NCI-H446 treated with DMSO at 0.1 percent for 48 hours (cell line): ENCODE measurements around the gene ITPK1.
A peak's percentile ranks its signal among the peaks of the same experiment; 100 is the strongest.

Experiments used
- DNase-seq: peaks from one replicate; lab custom pipeline; 2025; lab: John Stamatoyannopoulos, UW

Gene ITPK1

DNA sequence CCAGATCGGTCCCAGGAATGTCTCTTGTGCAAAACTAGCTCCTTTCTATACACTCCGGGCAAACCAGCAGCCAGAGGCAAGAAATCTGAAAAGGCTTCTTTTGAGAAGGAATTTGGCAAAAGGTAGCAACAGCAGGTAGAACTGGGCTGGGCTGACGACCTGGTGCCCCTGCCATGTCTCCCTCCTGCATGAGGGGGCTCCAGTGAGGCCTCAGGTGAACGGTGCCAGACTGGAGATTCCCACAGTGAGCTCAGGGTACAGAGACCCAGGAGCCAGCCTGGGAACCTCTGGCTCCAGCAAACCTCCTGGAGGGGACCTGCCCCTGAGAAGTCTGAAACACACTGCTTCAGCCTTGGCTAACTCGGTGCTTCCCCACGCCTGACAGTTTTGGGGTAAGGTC is 10.8 kb downstream of the ITPK1 start:
- DNase-seq = no peak

DNA sequence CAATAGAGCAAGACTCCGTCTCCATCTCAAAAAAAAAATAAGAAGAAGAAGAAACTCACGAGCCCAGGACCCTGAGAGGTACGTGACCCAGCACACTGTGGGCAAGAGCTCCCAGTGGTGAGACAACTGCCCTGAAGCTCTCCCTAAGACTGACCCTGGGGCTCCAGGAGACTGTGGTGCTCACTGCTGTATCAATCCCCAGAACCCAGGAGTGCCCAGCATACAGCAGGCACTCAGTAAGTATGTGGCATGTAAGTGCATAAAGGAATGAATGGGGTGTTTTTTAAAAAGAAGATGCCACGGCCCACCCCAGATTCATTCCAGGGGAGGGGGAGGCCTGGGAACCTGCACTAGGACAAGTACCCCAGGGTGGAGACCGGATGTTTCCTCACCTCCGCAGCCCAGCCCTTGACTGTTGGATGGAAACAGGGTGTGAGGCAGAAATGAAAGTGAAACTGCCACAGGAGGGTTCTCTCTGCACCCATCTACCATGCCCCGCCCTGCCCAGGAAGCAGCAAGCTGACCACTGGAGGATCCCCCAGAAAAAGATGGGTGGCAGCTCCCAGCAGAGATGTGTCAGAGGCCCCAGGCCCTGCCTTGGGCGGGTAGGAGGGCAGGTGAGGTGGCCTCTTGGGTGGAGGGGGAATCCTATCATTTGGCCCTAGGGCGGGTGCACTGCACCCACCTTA is 12.2 kb downstream of the ITPK1 start:
- no peak for DNase-seq

DNA sequence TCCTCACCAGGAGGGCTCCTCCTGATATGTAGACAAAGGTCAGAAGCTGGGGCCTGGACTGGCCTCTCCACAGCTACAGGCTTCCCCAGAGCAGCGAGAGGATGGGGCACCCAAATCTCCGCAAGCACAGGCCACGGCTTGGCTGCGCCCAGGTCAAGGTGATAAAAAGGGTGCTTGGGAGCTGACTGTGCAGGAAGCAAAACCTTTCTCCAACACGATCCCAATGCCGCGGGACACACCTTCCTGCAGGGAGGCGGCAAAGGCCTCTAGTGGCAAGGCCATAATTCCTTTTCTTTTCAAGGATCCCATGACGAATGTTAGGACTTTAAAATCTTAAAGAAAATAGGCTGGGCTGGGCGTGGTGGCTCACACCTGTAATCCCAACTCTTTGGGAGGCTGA is 13.6 kb downstream of the ITPK1 start:
- DNase-seq = no peak

DNA sequence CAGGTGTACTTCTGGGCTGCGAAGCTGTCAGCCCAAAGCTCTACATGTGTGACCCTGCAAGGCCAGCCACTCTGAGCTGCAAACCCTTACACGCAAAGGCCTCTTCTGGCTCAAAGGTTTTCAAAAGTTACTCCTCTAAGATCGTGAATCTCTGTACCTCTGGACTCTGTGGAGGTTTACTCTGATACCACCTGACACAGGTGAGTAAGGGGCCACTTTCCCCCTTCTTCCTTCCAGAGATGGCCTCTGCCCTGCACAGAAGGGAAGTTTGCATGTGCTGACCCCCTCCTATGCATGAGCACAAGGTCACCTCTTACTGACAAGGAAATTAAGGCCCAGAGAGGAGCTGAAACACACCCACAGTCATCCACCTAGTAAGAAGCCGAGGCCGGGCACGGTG is 14.5 kb downstream of the ITPK1 start:
- no peak for DNase-seq

DNA sequence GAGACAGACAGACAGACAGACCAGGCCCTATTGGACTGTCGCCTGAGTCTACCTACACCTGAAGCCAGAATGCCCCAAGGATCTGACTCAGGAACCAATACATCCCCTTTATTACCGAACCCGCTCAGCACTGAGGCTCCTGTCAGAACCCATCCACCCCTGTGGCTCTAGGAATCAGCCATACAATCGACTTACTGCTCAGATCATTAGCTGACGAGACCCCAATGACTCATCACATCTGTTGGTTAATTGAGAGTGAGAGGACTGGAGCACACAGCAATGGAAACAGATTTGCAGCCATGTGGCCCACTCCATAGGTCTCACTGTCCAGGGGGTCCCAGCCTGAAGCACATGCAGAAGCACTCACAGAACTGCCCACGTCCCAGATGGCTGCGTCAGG is 15.2 kb downstream of the ITPK1 start:
- DNase-seq = peak; percentile 60

DNA sequence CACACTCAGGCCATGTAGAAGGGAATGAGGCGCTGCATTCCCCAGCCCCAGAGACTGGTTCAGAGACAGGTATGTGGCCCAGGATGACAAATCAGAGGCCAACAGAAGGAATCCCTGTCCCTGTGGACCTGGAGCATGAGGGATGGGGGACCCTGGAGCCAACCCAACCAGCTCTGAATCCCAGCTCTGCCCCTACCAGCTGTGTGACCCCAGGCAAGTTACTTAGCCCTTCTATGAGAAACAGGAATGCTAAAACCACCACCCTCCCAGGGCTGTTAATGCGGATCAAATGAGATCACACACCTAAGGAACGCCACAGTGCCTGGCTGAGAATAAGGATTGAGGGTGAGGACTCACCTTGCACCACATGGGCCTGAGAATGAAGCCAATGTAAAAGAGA is 15.6 kb downstream of the ITPK1 start:
- no peak for DNase-seq

DNA sequence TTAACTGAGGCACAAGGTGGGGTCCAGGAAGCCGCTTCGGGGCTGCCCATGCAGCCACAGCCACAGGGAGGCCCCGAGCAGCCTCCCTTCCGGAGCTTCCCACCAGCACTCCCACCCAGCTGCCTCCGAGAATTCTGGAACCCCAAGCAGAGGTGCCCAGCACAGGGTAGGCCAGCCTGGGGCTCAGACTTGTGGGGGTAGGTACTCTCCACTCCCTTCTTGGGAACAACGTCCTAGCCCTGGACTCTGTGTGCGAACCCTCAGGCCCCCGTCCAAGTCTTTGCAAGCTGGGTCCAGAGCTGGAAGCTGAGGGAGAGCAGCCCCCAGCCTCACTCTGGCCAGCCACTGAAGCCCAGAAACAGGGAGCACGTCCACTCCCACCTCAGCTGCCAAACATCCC is 16.1 kb downstream of the ITPK1 start:
- no peak for DNase-seq

DNA sequence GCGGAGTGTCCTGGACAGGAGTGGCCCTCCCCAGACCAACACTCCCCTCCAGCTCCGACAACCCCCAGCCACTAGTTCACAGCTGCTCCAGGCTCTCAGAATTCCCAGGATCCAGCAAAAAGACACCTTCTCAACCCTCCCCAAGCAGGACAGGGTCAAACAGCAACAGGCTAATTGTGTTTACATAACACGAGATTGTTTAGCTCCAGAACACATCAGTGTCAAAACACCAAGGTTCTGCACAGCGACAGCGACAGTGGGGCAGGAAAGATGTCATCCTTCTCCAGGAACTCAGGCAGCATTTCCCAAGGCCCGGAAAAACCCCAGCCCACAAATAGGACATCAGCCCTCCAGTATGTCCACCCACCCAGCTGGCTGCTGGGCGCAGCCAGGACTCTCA is 16.5 kb downstream of the ITPK1 start:
- no peak for DNase-seq

DNA sequence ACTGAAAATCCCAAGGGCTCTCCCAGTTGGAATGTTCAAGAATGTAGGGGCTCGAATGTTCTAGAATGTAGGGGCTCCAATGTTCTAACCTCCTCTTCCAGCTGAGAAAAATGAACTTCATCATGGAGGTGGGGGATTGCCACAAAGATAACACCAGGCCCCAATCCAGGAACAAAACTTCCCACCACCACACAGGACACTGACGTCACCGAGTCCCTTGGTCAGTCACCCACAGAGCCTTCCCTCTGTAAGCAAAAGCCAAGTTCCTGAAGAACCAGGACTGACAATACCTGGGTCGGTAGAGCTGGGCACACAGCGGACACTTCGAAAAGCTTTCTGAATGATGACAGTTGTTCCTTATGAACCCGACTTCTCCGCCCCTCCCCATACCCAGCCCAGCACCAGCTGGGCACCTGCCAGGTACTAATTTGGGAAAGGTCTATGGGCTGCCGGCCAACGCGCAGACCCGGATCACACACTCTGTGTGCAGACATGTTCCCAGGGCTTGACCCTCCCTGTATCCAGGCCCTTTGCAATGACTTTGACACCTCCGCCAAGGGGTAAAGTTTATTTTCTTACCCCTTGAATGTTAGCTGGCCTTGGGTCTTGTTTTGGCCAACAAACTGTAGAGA is 18.9 kb downstream of the ITPK1 start:
- no peak for DNase-seq

DNA sequence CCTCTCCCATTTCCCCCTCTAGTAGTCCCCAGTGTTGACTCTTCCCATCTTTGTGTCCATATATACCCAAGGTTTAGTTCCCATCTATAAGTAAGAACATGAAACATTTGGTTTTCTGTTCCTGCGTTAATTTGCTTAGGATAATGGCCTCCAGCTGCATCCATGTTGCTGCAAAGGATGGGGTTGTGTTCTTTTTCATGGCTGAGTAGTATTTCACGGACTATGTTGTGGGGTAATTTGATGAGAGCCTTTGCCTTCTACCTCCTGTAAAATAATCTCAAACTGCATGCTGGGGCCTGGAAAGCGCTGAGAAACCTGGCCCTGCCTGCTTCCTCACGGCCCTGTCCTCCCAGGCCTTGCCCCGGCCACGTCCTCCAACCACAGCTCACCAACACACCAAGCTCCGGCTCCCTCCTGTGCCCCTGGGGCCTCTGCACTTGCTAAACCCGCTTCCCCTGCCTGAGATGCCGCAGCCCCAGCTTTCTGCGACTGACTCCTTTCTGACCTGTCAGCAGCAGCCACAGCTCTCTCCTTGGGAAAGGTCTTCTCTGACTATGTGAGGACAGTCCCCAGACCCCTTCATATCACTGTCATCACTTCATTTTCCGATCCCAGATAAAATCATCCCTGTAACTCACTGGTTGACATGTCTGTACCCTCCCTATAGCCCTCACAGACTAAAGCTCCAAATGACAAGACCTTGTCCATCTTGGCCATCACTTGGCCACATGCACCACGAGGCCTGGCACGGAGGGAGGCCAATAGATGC is 19.8 kb downstream of the ITPK1 start:
- no peak for DNase-seq

DNA sequence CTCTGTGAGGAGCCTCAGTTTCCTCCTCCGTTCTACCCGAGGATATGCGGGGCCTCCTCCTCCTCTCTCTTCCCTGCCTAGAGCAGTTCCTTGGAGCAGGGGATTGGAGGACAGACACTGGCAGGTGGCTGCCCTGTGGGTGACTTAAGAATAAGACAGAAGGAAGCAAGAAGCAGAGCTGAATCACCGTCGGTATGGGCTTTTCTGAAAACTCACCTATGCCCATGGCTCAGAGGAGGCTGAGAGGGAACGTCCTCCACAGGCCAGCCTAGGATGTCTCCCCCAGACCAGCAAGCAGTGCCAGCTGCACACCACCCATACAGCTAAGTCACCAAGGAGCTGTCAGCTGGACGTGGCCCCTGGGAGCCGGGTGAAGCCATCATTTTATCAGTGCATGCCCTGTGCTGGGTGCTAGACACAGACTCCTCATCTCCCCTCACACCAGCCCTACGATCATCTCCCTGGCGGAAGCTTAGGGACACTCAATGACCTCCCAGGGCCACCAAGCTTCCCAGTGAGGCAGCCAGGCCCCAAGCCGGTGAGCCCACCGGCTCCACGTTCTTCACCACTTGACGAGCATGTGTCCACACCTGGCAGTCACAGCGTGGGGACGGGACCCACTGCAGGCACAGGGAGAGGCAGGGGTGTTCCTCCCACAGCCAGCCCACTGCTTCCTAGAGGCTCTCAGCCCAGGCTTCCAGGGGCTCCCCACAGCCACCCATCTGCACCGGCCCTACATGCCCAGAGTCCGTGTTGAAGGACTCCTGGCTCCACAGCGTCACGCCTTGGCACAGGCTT is 21.4 kb downstream of the ITPK1 start:
- no peak for DNase-seq

DNA sequence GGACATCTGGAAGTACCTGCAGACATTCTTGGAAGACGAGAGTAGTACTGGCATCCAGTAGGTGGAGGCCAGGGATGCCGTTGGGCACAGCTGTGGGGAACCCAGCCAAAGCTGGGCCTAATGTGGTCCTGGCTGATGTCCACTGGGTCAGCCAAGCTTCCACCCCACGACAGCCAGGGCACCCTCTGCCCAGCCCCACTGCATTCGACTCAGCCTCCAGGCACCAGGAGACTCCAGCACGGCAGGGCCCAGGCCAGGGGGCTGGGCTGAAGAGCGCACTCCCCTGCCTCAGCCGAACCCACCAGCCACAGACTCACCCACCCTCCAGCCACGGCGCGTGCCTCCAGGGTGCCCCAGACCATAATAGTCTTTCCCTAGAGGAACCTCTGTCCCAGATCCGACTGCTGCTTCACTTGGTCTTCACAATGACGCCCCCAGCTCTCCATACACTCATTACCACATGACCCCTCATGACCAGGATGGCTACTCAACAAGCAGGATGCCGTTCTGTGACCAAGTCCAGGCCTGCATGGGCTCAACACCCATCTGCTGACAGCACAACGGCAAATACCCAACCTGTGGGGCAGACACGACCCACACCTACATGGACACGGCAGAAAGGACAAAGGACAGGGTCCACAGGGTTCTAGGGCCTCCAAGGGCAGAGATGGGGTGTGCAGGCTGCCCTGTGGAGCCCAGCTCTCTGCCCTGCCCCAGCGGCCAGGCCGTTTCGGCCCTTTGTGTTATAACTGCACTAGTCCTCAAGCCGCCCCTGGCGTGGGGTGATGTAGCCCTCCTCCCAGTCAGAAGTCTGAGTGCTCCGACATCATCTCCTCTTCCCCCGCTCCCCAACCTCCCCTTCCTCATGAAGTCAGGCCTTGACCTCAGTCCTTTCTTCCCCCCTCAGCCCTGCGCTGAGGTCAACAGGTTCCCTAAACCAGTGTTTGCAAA is 22.8 kb downstream of the ITPK1 start:
- DNase-seq = no peak

DNA sequence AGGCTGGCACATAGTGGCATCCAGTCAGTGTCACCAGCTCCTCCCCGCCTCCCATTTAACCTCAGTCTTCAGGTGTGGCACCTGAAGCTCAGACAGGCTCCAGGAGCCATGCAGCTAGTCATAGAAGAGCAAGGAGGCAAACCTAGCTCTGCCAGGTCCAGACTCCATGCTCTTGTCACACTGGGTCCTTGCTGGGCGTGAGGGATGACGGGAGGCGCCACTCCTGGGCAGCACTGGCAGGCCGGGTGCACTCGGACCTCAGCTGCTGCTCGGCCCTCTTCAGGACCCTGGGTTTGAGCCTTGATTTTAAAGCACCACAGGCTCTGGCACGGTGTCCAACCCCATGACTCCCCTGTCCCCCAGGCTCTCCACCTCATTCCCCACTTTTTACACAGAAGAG is 24.1 kb downstream of the ITPK1 start:
- no peak for DNase-seq

DNA sequence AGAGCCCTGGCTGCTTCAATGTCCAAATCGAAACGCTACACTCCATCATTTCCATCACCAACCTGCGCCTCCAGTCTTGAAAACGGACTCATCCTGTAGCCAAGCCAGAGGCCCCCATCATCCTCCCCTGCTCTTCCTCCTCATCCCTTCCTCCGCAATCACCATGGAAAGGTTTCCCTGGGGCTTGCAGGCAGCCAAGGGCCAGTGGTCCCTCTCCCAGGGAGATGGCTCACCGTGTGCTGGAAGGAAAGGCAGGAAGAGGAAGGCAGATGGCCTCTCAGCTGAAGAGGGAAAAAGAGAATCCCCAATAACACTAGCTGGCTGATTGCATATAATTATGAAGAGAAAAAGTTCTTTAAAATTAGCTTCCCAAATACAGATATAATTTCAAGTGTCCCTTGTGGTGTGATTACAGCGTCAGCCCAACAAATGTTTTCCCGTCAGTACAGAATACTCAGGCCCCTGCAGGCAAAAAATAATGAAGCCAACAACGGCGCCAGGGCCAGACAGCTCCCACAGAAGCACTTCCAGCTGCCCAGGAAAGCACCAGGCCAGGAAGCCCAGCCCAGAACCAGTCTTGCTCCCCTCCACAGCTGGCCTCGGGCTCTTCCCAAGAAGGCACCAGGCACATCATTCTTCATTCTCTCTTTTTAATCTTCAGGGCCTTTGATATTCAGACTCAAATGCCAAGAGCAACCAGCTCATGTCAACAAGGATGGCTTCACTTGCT is 24.7 kb downstream of the ITPK1 start:
- DNase-seq = peak; percentile 32

DNA sequence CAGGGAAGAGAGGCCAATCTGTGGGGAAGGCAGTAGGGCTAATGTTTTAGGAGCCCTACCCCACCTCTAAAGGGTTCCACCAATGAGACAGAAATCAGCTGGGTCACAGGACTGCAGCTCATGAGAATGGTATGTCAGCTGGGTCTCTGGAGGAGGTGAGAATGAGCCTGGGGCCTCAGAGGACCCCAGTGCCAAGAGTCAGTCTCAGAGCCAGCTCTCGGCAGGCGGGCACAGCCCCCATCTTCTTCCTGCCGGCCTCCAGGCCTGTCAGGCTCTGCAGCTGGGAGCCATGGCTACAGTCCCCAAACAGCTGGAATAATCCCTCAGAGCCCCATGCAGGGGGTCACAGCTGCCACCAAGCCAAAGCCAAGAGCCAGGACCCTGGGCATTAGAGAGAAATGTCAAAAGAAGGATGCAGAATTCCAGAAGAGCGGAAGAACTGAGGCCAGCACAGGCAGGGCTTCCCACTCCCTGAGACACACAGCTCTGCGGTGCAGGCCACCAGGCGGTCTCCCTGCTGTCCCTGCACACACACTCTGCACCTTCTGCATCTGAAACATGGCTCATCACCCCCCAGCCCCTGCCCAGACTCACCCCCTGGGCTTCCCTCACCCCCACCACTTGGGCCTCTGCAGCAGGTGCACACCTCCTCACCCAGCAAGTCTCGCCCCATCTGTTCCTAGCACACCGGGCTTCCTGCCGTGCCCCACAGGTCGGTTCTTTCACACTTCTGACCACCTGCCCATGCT is 26.0 kb downstream of the ITPK1 start:
- no peak for DNase-seq

DNA sequence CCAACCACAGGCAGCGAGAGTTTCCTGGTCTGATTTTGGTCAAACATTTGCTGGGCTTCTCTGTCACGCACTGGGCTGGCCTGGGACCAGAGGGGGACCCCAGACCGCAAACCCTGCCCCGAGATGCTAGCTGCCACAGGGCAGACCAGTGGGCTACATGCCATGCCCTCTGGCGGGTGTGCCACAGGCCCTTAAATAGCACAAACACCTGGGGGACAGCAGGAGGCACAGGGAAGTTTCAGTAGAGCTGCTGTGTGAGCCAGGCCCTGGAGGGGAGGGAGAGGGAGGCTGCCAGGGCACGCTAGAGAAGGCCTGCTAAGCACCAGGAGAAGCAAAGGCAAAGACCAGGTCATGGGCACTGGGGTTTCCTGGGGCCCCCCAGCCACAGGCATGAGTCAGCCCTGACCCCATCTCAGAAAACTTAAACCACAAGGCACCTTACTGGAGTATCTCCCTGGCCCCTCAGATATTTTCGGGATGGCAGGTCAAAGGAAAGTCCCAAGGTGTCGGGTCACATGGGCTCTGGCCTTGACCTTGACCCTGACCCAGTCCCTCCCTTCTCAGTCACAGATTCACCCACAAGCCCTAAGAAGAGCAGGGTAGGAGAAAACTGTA is 29.2 kb downstream of the ITPK1 start:
- no peak for DNase-seq

DNA sequence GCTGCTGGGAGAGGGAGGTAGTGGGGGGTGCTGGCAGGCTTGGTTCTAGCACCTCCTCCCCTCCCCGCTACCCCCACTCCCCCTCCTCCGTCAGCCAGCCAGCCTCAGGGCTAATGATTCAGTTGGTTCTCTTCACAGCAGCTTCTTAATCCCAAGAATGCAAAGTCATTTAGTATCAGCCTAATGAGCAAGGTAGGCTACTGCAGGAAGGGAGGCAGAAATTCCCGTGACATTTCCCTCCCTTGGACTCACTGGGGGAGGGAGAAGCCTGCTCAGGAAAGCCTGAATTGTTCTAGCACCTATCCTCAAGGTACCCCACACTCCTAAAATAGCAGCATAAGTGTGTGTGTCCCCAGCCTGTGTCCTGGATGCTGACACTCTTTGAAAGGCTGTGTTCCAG is 29.8 kb downstream of the ITPK1 start:
- no peak for DNase-seq

DNA sequence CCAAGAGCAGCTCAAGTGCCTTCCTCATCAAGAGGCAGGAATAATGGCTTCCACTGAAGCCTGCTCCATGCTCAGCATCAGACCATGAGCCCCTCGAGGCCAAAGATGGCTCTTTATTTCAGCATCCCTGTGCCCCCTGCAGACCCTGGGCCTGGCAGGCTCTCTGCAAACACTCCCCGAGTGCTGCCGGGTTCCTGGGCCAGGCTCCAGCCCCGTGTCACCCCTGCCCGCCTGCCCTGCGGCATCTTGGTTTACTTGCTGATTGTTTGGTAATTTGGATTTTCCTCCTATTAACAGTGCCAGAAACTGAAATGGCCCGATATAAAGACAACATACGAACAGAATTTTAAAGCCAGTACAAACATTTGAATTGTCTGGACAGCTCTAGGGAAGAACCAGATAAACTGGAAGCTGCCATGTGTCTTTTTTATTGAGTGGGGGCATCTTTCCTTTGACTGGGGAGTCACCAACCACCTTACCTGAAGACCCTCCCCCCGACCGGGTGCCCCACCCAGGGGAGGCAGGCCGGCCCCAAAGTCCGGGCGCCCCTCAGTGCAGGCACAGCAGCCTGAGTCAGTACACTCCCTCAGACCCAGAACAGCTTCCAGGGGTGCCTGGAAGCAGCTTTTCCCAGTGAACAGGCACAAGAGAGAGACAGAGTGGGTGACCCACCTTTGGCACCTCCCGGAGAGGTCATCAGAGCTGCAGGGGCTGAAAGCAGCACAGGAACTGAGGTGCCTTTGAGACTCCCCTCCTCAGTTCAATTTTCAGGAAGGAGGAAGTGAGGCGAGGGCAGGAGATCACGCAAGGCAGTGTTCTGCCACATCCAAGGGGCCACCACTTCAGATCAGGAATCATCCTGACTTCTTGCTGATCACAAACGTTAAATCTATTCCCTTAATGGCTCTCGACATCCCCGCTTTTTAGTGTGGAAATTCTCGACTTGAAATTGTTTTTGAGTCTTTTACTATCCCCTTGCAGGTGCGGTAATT is 30.6 kb downstream of the ITPK1 start:
- DNase-seq = no peak
